WTC11 (cell line): ENCODE data around the gene SLC24A4. TPM values are rescaled to one million over a fixed set of nuclear protein-coding genes. Genes with fewer than 3 reads are reported as not detected.

Experiments used
- ATAC-seq: fragments of 200-7000 bp; cut with Tn5 transposase; 2 replicates; pipeline ENCODE4 v1.10.0; 2021; ENCODE audit warnings: mild to moderate bottlenecking, moderate library complexity
- CTCF ChIA-PET: fragments of 300-600 bp; sonication (Branson Sonifier 250); formaldehyde crosslinking; loops from one replicate; lab custom pipeline; 2021; ENCODE audit warnings: antibody characterized with exemption; lab: Charles Lee
- POLR2A ChIA-PET: fragments of 350-600 bp; sonication (Branson Sonifier 250); formaldehyde crosslinking; loops from one replicate; lab custom pipeline; 2021; ENCODE audit warnings: antibody characterized with exemption; lab: Charles Lee
- DNase-seq: peaks from one replicate; pipeline ENCODE4 v3.0.0; 2021; ENCODE audit warnings: low spot score
- H3K27ac Mint-ChIP-seq: 2 replicates; pipeline ENCODE4 v1.8.0; 2021; ENCODE audit warnings: mixed read lengths
- H3K27me3 Mint-ChIP-seq: 2 replicates; pipeline ENCODE4 v1.8.0; 2021; ENCODE audit warnings: low read depth, mild to moderate bottlenecking, moderate library complexity, mixed read lengths
- H3K36me3 Mint-ChIP-seq: 2 replicates; pipeline ENCODE4 v1.8.0; 2021; ENCODE audit warnings: mixed read lengths
- H3K4me1 Mint-ChIP-seq: 2 replicates; pipeline ENCODE4 v1.8.0; 2022; ENCODE audit warnings: mixed read lengths
- H3K4me3 Mint-ChIP-seq: 2 replicates; pipeline ENCODE4 v1.8.0; 2021; ENCODE audit warnings: mild to moderate bottlenecking, moderate library complexity, mixed read lengths
- H3K9me3 Mint-ChIP-seq: 2 replicates; pipeline ENCODE4 v1.8.0; 2021; ENCODE audit warnings: mixed read lengths
- FOXK1 ChIP-seq: sonication (generic); formaldehyde crosslinking; IDR thresholded peaks from 2 replicates; pipeline ENCODE4 v1.8.0; 2022; ENCODE audit warnings: mild to moderate bottlenecking, moderate library complexity, missing genetic modification reagents
- HMGA2 ChIP-seq: fragments of 250-450 bp; sonication (Bioruptor Pico); IDR thresholded peaks from 2 replicates; pipeline ENCODE4 v1.4.0; 2021; ENCODE audit warnings: mild to moderate bottlenecking, moderate library complexity
- JAZF1 ChIP-seq: fragments of 250-450 bp; sonication (Bioruptor Pico); IDR thresholded peaks from 2 replicates; pipeline ENCODE4 v1.9.0; 2021; ENCODE audit warnings: moderate library complexity, mild to moderate bottlenecking, inconsistent platforms
- MYBL2 ChIP-seq: sonication (generic); formaldehyde crosslinking; IDR thresholded peaks from 2 replicates; pipeline ENCODE4 v1.8.1; 2023; ENCODE audit warnings: mild to moderate bottlenecking, moderate library complexity, missing genetic modification reagents
- NFATC4 ChIP-seq: fragments of 250-450 bp; sonication (Bioruptor Pico); IDR thresholded peaks from 2 replicates; pipeline ENCODE4 v1.9.0; 2021; ENCODE audit warnings: mild to moderate bottlenecking
- PRRX2 ChIP-seq: fragments of 250-450 bp; sonication (Bioruptor Pico); IDR thresholded peaks from 2 replicates; pipeline ENCODE4 v1.8.0; 2021; ENCODE audit warnings: mild to moderate bottlenecking
- SMAD3 ChIP-seq: sonication (generic); formaldehyde crosslinking; IDR thresholded peaks from 2 replicates; pipeline ENCODE4 v1.8.0; 2022; ENCODE audit warnings: missing genetic modification reagents, mild to moderate bottlenecking, borderline replicate concordance
- SP1 ChIP-seq: sonication (generic); formaldehyde crosslinking; conservative IDR thresholded peaks from 2 replicates; pipeline ENCODE4 v1.8.1; 2022; ENCODE audit warnings: missing genetic modification reagents
- TEAD1 ChIP-seq: sonication (generic); formaldehyde crosslinking; IDR thresholded peaks from 2 replicates; pipeline ENCODE4 v1.8.0; 2022; ENCODE audit warnings: mild to moderate bottlenecking, missing genetic modification reagents
- ZNF121 ChIP-seq: sonication (generic); formaldehyde crosslinking; IDR thresholded peaks from 2 replicates; pipeline ENCODE4 v1.8.0; 2023; ENCODE audit warnings: missing genetic modification reagents
- ZNF232 ChIP-seq: sonication (generic); formaldehyde crosslinking; IDR thresholded peaks from 2 replicates; pipeline ENCODE4 v1.8.0; 2022; ENCODE audit warnings: mild to moderate bottlenecking, missing genetic modification reagents
- total RNA-seq: library from RNA; stranded (reverse); gene quantifications from 3 replicates; pipeline ENCODE4 v1.2.3, GENCODE V29; 2021
- TF ChIP-seq, protein P1 (sequence below): fragments of 250-450 bp; sonication (Bioruptor Pico); IDR thresholded peaks from 2 replicates; pipeline ENCODE4 v2.1.2; 2022; ENCODE audit warnings: mild to moderate bottlenecking, moderate library complexity
- TF ChIP-seq, protein P2 (sequence below): fragments of 250-450 bp; sonication (Bioruptor Pico); IDR thresholded peaks from 2 replicates; pipeline ENCODE4 v1.9.0; 2021; ENCODE audit warnings: mild to moderate bottlenecking
- TF ChIP-seq, protein P3 (sequence below): sonication (generic); formaldehyde crosslinking; IDR thresholded peaks from 2 replicates; pipeline ENCODE4 v1.8.0; 2023; ENCODE audit warnings: missing genetic modification reagents, mild to moderate bottlenecking, borderline replicate concordance
- TF ChIP-seq, protein P4 (sequence below): sonication (generic); formaldehyde crosslinking; IDR thresholded peaks from 2 replicates; pipeline ENCODE4 v1.8.1; 2023; ENCODE audit warnings: mild to moderate bottlenecking, missing genetic modification reagents, moderate library complexity
- TF ChIP-seq, protein P5 (sequence below): fragments of 250-450 bp; sonication (Bioruptor Pico); conservative IDR thresholded peaks from 2 replicates; pipeline ENCODE4 v1.9.0; 2021; ENCODE audit warnings: mild to moderate bottlenecking
- TF ChIP-seq, protein P6 (sequence below): fragments of 250-450 bp; sonication (Bioruptor Pico); IDR thresholded peaks from 2 replicates; pipeline ENCODE4 v1.9.0; 2021; ENCODE audit warnings: mild to moderate bottlenecking, borderline replicate concordance
- TF ChIP-seq, protein P7 (sequence below): sonication (generic); formaldehyde crosslinking; IDR thresholded peaks from 2 replicates; pipeline ENCODE4 v1.8.0; 2023; ENCODE audit warnings: mild to moderate bottlenecking, missing genetic modification reagents

SLC24A4 gene
- total RNA-seq, 1 experiment from 2014 or later, result 0.90 TPM

DNA sequence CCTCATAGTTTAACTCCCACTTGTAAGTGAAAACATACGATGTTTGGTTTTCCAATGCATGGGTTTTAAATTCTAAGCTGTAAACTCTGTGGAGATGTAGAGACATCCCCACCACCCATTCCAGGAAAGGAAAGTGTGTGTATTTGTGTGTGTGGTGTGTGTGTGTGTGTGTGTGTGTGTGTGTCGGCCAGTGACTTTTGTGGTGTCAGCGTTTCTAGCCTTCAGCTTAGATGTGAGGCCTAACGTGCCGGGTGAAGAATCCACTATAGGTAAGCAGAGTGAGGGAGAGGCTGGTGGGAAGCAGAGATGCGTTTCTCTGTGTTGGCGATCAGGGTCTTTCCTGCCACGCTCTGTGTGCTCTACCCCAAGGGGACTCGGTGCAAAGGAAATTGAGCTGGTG is 93.0 kb downstream of the SLC24A4 start:
- Mint-ChIP-seq H3K36me3 (no peaks in the 10 kb centered on the region), H3K4me3 (no peak overlapping the region), H3K27me3 (no peaks in the 10 kb centered on the region), H3K9me3 (peaks cover 10% of the 10 kb centered on the region), H3K27ac (no peak overlapping the region), H3K4me1 (no peaks in the 10 kb centered on the region)
- DNase-seq, result no peak
- ChIA-PET CTCF (no interaction called here), POLR2A (no interaction called here)
- ATAC-seq, result no peak
- TF ChIP-seq JAZF1 (CRISPR knock-in tag) (no peak), FOXK1 (no peak), SP1 (no peak), NFATC4 (CRISPR knock-in tag) (no peak), MYBL2 (no peak), PRRX2 (no peak), HMGA2 (CRISPR knock-in tag) (no peak), ZNF121 (CRISPR knock-in tag) (no peak), SMAD3 (CRISPR knock-in tag) (no peak), TEAD1 (CRISPR knock-in tag) (no peak), ZNF232 (CRISPR knock-in tag) (no peak)
- TF ChIP-seq, protein P1, sequence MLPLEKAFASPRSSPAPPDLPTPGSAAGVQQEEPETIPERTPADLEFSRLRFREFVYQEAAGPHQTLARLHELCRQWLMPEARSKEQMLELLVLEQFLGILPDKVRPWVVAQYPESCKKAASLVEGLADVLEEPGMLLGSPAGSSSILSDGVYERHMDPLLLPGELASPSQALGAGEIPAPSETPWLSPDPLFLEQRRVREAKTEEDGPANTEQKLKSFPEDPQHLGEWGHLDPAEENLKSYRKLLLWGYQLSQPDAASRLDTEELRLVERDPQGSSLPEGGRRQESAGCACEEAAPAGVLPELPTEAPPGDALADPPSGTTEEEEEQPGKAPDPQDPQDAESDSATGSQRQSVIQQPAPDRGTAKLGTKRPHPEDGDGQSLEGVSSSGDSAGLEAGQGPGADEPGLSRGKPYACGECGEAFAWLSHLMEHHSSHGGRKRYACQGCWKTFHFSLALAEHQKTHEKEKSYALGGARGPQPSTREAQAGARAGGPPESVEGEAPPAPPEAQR (CRISPR knock-in tag), result no peak
- TF ChIP-seq, protein P2, sequence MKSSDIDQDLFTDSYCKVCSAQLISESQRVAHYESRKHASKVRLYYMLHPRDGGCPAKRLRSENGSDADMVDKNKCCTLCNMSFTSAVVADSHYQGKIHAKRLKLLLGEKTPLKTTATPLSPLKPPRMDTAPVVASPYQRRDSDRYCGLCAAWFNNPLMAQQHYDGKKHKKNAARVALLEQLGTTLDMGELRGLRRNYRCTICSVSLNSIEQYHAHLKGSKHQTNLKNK (CRISPR knock-in tag), result no peak
- TF ChIP-seq, protein P3, sequence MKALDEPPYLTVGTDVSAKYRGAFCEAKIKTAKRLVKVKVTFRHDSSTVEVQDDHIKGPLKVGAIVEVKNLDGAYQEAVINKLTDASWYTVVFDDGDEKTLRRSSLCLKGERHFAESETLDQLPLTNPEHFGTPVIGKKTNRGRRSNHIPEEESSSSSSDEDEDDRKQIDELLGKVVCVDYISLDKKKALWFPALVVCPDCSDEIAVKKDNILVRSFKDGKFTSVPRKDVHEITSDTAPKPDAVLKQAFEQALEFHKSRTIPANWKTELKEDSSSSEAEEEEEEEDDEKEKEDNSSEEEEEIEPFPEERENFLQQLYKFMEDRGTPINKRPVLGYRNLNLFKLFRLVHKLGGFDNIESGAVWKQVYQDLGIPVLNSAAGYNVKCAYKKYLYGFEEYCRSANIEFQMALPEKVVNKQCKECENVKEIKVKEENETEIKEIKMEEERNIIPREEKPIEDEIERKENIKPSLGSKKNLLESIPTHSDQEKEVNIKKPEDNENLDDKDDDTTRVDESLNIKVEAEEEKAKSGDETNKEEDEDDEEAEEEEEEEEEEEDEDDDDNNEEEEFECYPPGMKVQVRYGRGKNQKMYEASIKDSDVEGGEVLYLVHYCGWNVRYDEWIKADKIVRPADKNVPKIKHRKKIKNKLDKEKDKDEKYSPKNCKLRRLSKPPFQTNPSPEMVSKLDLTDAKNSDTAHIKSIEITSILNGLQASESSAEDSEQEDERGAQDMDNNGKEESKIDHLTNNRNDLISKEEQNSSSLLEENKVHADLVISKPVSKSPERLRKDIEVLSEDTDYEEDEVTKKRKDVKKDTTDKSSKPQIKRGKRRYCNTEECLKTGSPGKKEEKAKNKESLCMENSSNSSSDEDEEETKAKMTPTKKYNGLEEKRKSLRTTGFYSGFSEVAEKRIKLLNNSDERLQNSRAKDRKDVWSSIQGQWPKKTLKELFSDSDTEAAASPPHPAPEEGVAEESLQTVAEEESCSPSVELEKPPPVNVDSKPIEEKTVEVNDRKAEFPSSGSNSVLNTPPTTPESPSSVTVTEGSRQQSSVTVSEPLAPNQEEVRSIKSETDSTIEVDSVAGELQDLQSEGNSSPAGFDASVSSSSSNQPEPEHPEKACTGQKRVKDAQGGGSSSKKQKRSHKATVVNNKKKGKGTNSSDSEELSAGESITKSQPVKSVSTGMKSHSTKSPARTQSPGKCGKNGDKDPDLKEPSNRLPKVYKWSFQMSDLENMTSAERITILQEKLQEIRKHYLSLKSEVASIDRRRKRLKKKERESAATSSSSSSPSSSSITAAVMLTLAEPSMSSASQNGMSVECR (CRISPR knock-in tag), result no peak
- TF ChIP-seq, protein P4, sequence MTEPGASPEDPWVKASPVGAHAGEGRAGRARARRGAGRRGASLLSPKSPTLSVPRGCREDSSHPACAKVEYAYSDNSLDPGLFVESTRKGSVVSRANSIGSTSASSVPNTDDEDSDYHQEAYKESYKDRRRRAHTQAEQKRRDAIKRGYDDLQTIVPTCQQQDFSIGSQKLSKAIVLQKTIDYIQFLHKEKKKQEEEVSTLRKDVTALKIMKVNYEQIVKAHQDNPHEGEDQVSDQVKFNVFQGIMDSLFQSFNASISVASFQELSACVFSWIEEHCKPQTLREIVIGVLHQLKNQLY (CRISPR knock-in tag), result no peak
- TF ChIP-seq, protein P5, sequence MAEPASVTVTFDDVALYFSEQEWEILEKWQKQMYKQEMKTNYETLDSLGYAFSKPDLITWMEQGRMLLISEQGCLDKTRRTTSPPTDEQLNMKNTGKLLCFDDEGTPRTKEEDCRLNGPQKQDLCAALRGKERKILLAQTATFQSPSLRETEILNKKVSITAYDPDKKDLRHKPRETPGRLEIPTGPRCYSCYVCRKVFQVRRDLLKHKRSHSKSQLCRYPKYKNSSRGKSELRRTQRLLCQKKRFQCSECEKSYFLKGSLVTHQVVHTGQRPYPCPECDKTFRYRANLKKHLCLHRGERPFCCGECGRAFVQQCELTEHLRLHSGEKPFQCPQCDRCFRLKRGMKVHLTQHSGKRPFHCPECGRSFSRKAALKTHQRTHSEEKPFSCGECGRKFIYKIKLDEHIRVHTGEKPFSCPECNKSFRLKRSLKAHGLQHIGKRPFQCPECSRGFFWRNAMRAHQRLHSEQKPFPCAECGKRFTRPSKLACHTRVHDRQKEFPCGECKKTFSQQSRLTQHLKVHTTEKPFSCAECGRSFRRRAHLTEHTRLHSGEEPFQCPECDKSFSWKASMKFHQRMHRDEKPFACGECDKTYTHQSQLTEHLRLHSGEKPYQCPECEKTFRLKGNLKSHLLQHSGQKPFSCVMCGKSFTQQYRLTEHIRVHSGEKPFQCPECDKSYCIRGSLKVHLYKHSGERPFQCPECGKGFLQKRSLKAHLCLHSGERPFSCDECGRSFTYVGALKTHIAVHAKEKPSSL, result no peak
- TF ChIP-seq, protein P6, sequence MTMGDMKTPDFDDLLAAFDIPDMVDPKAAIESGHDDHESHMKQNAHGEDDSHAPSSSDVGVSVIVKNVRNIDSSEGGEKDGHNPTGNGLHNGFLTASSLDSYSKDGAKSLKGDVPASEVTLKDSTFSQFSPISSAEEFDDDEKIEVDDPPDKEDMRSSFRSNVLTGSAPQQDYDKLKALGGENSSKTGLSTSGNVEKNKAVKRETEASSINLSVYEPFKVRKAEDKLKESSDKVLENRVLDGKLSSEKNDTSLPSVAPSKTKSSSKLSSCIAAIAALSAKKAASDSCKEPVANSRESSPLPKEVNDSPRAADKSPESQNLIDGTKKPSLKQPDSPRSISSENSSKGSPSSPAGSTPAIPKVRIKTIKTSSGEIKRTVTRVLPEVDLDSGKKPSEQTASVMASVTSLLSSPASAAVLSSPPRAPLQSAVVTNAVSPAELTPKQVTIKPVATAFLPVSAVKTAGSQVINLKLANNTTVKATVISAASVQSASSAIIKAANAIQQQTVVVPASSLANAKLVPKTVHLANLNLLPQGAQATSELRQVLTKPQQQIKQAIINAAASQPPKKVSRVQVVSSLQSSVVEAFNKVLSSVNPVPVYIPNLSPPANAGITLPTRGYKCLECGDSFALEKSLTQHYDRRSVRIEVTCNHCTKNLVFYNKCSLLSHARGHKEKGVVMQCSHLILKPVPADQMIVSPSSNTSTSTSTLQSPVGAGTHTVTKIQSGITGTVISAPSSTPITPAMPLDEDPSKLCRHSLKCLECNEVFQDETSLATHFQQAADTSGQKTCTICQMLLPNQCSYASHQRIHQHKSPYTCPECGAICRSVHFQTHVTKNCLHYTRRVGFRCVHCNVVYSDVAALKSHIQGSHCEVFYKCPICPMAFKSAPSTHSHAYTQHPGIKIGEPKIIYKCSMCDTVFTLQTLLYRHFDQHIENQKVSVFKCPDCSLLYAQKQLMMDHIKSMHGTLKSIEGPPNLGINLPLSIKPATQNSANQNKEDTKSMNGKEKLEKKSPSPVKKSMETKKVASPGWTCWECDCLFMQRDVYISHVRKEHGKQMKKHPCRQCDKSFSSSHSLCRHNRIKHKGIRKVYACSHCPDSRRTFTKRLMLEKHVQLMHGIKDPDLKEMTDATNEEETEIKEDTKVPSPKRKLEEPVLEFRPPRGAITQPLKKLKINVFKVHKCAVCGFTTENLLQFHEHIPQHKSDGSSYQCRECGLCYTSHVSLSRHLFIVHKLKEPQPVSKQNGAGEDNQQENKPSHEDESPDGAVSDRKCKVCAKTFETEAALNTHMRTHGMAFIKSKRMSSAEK (CRISPR knock-in tag), result no peak
- TF ChIP-seq, protein P7, sequence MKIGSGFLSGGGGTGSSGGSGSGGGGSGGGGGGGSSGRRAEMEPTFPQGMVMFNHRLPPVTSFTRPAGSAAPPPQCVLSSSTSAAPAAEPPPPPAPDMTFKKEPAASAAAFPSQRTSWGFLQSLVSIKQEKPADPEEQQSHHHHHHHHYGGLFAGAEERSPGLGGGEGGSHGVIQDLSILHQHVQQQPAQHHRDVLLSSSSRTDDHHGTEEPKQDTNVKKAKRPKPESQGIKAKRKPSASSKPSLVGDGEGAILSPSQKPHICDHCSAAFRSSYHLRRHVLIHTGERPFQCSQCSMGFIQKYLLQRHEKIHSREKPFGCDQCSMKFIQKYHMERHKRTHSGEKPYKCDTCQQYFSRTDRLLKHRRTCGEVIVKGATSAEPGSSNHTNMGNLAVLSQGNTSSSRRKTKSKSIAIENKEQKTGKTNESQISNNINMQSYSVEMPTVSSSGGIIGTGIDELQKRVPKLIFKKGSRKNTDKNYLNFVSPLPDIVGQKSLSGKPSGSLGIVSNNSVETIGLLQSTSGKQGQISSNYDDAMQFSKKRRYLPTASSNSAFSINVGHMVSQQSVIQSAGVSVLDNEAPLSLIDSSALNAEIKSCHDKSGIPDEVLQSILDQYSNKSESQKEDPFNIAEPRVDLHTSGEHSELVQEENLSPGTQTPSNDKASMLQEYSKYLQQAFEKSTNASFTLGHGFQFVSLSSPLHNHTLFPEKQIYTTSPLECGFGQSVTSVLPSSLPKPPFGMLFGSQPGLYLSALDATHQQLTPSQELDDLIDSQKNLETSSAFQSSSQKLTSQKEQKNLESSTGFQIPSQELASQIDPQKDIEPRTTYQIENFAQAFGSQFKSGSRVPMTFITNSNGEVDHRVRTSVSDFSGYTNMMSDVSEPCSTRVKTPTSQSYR (CRISPR knock-in tag), result no peak
